Tibial nerve (tissue), 3 donors: Measurements from ENCODE around the gene EEF1AKMT3.

Experiments used
- CTCF ChIP-seq, 5 experiments: fragments of 200-600 bp in 3 of 5; fragments of 450-650 bp in 2 of 5; sonication (generic) in 3 of 5; IDR thresholded peaks; one replicate each; pipeline ENCODE4 v1.5.1; 2016 to 2019; ENCODE audit warnings: antibody characterized with exemption in 5 of 5, mild to moderate bottlenecking in 3 of 5, moderate library complexity in 2 of 5
- POLR2A ChIP-seq, 2 donors: fragments of 450-650 bp; IDR thresholded peaks; one replicate each; pipeline ENCODE4 v1.6.1; 2017; ENCODE audit warnings: antibody characterized with exemption in 2 of 2, mild to moderate bottlenecking in 2 of 2, moderate library complexity in 2 of 2

DNA sequence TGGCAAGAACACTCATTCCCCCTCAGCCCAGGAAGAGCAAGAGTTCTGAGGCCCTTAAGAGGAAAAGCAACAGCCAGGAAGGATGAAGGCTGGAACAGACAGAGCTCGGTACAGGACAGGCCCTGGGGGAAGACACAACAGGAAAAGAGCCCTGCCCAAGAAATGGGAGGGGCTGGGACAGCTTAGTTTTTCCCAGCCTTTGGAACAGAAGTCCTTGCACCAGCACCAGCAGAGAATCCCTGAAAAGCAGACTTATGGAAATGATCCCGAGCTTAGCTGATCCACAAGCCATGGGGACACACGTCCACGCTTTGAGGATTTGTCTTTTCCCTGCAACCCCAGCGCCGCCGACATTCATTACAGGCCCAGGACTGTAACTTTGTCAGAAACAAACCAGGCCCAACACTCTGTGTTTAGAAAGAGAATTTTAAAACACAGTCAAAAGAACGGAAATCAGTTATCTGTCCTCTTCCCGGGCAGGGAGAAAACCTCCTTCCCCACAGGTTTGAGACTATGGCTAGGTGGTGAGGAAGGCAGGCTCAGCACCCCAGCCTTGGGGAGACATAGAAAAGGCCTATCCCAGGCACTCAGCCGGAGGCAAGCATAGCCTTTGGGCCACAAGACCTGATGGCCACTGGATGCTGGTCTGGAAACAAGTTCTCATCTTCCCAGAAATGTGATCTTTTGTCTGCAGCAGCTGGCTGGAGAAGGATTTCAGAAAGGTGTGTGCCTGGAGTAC lies 50.1 kb downstream of the EEF1AKMT3 start:
- TF ChIP-seq POLR2A (IDR thresholded peaks at IDR 0.05) (no peak), CTCF (IDR thresholded peaks at IDR 0.05) (no peak)
